Measurements from ENCODE around the gene PRKAR2B. TPM values are rescaled to one million over a fixed set of nuclear protein-coding genes. Genes with fewer than 3 reads are reported as not detected.

Gene PRKAR2B
- total RNA-seq, 2 experiments from 2014 or later, result 1.4 to 2.0 TPM

DNA sequence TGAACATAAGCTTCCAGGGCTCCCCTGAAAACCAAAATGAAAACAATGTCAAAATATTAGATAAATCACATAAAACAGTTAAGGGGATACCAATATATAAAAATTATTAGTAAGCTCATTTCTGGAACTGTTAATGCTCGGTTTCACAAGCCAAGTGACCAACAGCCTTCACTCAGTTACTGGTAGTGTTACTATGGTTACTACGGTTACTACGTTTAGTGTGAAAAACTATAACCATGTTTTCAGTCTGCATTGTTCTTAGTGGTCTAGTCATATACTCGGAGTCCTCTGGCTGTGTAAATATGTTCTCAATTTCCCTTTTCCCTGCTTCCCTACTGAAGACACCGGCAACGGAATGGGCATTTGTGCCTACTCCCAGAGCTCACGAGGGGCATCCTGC is 159.1 kb downstream of the PRKAR2B start:
- peaks cover 7% of the 10 kb centered on the region for H3K36me3 Mint-ChIP-seq
- H3K4me1 Mint-ChIP-seq, result no peaks in the 10 kb centered on the region
- H3K9me3 Mint-ChIP-seq, result no peaks in the 10 kb centered on the region
- DNase-seq, result no peak
- no peak overlapping the region for H3K27ac Mint-ChIP-seq
- H3K27me3 Mint-ChIP-seq, result no peaks in the 10 kb centered on the region
- H3K4me3 Mint-ChIP-seq, result no peak overlapping the region

DNA sequence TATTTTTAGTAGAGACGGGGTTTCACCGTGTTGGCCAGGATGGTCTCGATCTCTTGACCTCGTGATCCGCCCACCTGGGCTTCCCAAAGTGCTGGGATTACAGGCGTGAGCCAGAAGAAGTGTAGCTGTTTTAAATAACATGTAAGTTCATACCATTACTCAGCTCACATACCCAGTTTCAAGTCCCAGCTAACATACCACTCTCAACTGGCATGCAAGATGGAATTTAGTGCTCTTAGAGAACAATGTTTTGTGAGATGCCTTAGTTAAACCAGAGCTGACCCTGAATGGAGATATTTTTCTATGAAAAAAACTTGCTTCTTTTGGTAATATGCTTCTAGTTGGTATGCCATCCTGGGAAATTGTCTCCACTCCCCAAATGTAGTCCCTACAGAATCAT is 161.6 kb downstream of the PRKAR2B start:
- DNase-seq, result no peak
- Mint-ChIP-seq H3K36me3 (peaks cover 10% of the 10 kb centered on the region), H3K27ac (no peak overlapping the region), H3K4me1 (no peaks in the 10 kb centered on the region), H3K4me3 (no peak overlapping the region), H3K27me3 (no peaks in the 10 kb centered on the region), H3K9me3 (no peaks in the 10 kb centered on the region)

DNA sequence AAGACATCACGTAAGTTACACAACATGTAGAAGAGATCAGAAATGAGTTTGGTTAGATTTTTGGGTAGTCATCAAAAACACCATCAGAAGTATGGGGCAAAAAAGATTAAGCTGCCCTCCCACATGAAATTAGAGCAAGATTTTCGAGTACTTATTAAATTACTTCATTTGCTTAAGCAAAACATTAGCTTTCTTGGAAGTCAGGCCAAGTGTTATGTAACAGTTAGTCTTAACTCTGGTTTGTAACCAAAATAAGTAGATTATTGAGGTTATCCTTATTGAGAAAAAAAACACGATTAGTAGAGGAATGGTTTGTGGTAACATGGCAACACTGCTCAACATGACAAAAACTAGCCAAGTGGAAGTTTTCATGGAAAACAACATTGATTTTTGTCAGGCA is 162.2 kb downstream of the PRKAR2B start:
- no peaks in the 10 kb centered on the region for H3K4me1 Mint-ChIP-seq
- H3K27me3 Mint-ChIP-seq, result no peaks in the 10 kb centered on the region
- H3K9me3 Mint-ChIP-seq, result no peaks in the 10 kb centered on the region
- H3K36me3 Mint-ChIP-seq, result peaks cover 10% of the 10 kb centered on the region
- H3K4me3 Mint-ChIP-seq, result no peak overlapping the region
- DNase-seq, result no peak
- no peak overlapping the region for H3K27ac Mint-ChIP-seq

DNA sequence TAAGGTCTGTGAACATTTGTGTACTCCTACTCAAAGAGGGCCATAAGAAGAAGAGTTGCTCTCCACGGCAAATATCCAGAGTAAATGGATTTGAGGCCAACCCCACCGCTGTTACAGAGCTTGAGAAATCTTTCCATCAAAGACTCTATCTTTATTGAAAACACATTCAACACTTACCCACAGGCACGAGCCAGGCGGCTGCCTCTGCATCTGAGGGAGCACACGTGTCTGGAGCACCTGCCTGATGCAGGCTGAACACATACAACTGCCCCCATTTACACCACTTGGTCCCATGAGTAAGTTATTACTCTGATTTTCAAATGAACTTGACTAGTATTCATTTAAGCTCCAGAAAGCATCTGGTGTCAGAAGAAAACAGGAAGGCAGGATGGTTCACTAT is 163.0 kb downstream of the PRKAR2B start:
- H3K27ac Mint-ChIP-seq, result no peak overlapping the region
- no peak overlapping the region for H3K4me3 Mint-ChIP-seq
- peaks cover 10% of the 10 kb centered on the region for H3K36me3 Mint-ChIP-seq
- DNase-seq, result no peak
- H3K27me3 Mint-ChIP-seq, result no peaks in the 10 kb centered on the region
- no peaks in the 10 kb centered on the region for H3K9me3 Mint-ChIP-seq
- peaks cover under 1% of the 10 kb centered on the region for H3K4me1 Mint-ChIP-seq

DNA sequence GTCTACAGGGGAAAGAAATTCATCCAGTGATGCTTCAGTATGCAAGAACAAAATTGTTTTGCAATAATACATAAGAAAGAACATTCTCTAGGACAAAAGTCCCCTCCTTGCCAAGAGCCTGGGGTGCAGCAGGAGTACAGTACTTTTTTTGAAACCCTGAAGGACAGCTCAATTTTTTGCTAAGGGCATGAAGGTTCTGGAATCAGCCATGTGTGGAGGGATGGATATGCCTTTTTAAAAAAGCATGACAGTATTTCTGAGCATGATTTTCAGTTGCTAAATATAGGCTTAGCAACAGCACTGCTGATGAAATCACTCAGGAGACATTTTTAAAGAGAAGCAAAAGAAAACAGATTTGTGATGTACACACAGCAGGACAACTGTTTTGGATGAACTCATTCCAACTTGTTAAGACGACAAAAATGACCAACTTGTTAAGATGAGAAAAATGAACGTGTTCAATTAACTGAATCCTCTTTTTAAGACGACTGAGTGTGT is 163.6 kb downstream of the PRKAR2B start:
- Mint-ChIP-seq H3K4me1 (peaks cover 5% of the 10 kb centered on the region), H3K4me3 (no peak overlapping the region), H3K27ac (no peak overlapping the region), H3K9me3 (no peaks in the 10 kb centered on the region), H3K27me3 (no peaks in the 10 kb centered on the region), H3K36me3 (peaks cover 10% of the 10 kb centered on the region)
- no peak for DNase-seq

DNA sequence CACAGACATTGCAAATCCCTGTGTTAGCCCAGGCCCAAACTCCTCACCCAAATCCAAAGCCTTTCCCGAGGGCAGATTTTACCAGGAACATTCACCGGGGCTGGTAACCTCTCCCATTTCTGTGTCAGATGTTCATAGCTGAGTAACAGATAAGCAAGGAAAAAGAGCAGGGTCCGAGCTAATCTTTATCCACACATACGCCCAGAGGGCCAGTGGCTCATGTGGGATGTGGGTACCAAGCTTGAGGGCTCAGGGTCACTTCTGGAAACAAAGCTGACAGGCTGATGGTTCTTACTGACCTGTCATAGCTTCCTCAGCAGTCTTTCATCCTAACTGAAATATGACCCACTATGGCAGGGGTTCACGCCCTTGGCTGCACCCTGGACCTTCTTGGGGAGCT is 164.1 kb downstream of the PRKAR2B start:
- DNase-seq, result no peak
- H3K4me1 Mint-ChIP-seq, result peaks cover 5% of the 10 kb centered on the region
- no peaks in the 10 kb centered on the region for H3K9me3 Mint-ChIP-seq
- H3K36me3 Mint-ChIP-seq, result peaks cover 13% of the 10 kb centered on the region
- H3K27me3 Mint-ChIP-seq, result no peaks in the 10 kb centered on the region
- H3K4me3 Mint-ChIP-seq, result no peak overlapping the region
- no peak overlapping the region for H3K27ac Mint-ChIP-seq

DNA sequence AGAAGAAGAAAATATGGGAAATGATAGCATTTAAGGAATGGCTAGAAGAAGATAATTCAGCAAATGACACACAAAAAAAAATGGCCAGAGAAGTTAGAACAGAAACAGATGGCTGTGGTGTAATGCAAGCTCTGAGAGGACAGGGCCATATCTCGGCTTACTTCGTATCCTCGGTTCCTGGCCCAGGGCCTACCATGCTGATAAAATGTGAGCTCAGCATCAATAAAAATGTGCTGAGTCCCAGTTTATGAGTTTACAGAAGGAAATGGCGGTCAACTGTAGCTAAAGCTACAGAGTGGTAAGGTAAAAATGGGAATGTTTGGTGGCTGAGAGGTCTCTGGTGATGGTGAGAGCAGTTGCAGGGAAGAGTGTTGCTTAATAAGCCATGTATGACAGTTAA is 165.1 kb downstream of the PRKAR2B start:
- Mint-ChIP-seq H3K27me3 (no peaks in the 10 kb centered on the region), H3K9me3 (no peaks in the 10 kb centered on the region), H3K36me3 (peaks cover 17% of the 10 kb centered on the region)

DNA sequence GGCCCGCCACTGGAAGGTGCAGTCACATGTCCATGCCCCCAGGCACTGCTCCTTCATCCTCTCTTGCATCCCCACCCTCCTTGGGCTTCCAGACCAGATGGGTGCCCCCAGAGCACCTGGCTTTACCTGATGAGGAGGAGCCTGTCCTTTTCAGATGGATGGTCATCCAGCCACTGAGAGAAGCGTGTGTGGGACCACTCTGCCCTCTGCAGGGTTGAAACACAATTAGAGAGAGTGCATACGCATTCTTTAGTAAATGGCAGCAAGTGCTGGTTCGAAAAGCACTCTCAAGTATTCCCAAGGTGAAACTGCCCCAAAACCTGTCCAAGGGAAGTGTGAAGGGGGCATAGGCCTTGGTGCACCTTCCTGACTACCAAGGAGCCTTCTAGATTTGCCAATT is 165.9 kb downstream of the PRKAR2B start:
- Mint-ChIP-seq H3K36me3 (peaks cover 25% of the 10 kb centered on the region), H3K27me3 (no peaks in the 10 kb centered on the region), H3K4me1 (peaks cover 5% of the 10 kb centered on the region), H3K9me3 (peaks cover 4% of the 10 kb centered on the region), H3K27ac (no peak overlapping the region), H3K4me3 (no peak overlapping the region)
- no peak for DNase-seq

More for the DNA sequence above, 165.1 kb downstream of the PRKAR2B start:
- no peak overlapping the region for H3K27ac Mint-ChIP-seq
- DNase-seq, result no peak
- peaks cover 5% of the 10 kb centered on the region for H3K4me1 Mint-ChIP-seq
- no peak overlapping the region for H3K4me3 Mint-ChIP-seq

Other genes with a start within 250 kb of the PRKAR2B start
- gene PIK3CG, start 179.4 kb upstream of the PRKAR2B start, total RNA-seq, result 10 to 100 TPM; 26.3 to 28.8 TPM
- 10 to 100 TPM; 19.4 to 19.7 TPM for gene HBP1, start 124.3 kb downstream of the PRKAR2B start, total RNA-seq

Data from activated naive CD8-positive, alpha-beta T cell treated with anti-CD3 and anti-CD28 coated beads for 36 hours (primary cell).